ENCODE data around the gene KICS2. TPM values are rescaled to one million over a fixed set of nuclear protein-coding genes. Genes with fewer than 3 reads are reported as not detected.

KICS2 gene
- total and polyA plus RNA-seq, 2 donors (not counting 3 experiments of a cell fraction or from before 2014, with no cell fraction given) = 1.6 to 3.2 TPM

DNA sequence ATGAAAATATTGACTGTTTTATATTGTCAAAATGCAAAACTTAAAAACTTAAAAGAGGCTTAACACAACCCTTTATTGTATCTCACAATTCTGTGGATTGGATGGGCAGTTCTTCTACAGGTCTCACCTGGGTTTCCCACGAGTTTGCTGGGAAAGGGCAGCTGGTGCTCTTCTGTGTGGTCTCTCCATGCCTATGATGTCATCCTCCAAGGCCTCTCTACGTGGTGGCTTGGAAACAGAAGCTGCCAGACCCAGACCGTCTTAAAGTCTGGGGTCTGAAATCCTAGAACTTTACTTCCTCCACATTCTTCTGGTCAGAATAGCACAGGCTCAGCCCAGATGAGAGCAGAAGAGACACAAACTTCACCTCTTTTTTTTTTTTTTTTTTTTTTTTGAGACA lies 36.5 kb upstream of the KICS2 start:
- CTCF ChIA-PET = interaction anchor here (0.7 to 5.7 kb wide), 5 partner anchors 73 to 434 kb away, joined by 3 to 146 read pairs (median 7); no protein-coding TSS in a partner anchor
- intact Hi-C loops (cut with micrococcal nuclease) = loop anchor here (5.0 kb wide), 3 partner anchors 134 to 836 kb away; partner anchors contain the start of gene C12orf56
- FAIRE-seq = no peak

More for the DNA sequence above, 36.5 kb upstream of the KICS2 start:
- POLR2A ChIA-PET = no interaction called here
- Histone ChIP-seq H3K4me1 (ENCODE audit: control insufficient read depth, extremely low read depth, insufficient read depth, low read length) (no peaks in the 10 kb centered on the region), H3K27ac (ENCODE audit: insufficient read depth, low read depth, low read length) (no peak overlapping the region), H3K79me2 (ENCODE audit: control insufficient read depth, insufficient read depth, low read length) (no peaks in the 10 kb centered on the region), H3K9me3 (replicated peaks; ENCODE audit: control insufficient read depth, insufficient read depth, low read length) (no peaks in the 10 kb centered on the region), H3K4me2 (ENCODE audit: insufficient read depth, low read length) (no peak overlapping the region), H3K27me3 (ENCODE audit: control insufficient read depth in 2 of 2, insufficient read depth in 2 of 2, low read length in 2 of 2) (no peaks in the 10 kb centered on the region), H2AFZ (ENCODE audit: low read depth, low read length) (no peak overlapping the region), H3K4me3 (replicated peaks in 1 of 3; ENCODE audit: insufficient read depth in 1 of 3, low read depth in 1 of 3, low read length in 3 of 3) (no peak overlapping the region), H4K20me1 (replicated peaks; ENCODE audit: control insufficient read depth, extremely low read depth, insufficient read depth, low read length) (no peaks in the 10 kb centered on the region), H3K9me1 (replicated peaks; ENCODE audit: control insufficient read depth, extremely low read depth, insufficient read depth, low read length) (no peaks in the 10 kb centered on the region), H3K9ac (replicated peaks; ENCODE audit: extremely low read depth, insufficient read depth, low read length) (no peak overlapping the region), H3K36me3 (ENCODE audit: control insufficient read depth in 2 of 2, extremely low read depth in 1 of 2, insufficient read depth in 2 of 2, low read length in 2 of 2) (no peaks in the 10 kb centered on the region)
- no TSS peak for BruUV-seq (replicated peaks)
- DNase-seq (ENCODE audit: low read depth, low spot score) = no peak
- dilution Hi-C loops (cut with MboI; ENCODE audit: extremely low pct_ligation_motif_present, low sequenced_read_pairs) = no loop called here
- TF ChIP-seq POLR2AphosphoS5 (IDR thresholded peaks at IDR 0.05; ENCODE audit: insufficient read depth, low read depth, low read length) (no peak), GATA2 (IDR thresholded peaks at IDR 0.05; ENCODE audit: insufficient read depth, insufficient read length, low read depth, low read length) (no peak), CTCF (IDR thresholded peaks at IDR 0.05; ENCODE audit: extremely low read depth in 1 of 2, insufficient read depth in 1 of 2, low read depth in 1 of 2, low read length in 2 of 2) (no peak), MYC (IDR thresholded peaks at IDR 0.05; ENCODE audit: low read depth, low read length) (no peak), JUN (IDR thresholded peaks at IDR 0.05; ENCODE audit: borderline replicate concordance, insufficient read depth, insufficient read length, low read depth) (no peak), MAX (IDR thresholded peaks at IDR 0.05; ENCODE audit: insufficient read depth, insufficient read length) (no peak), EZH2 (IDR thresholded peaks at IDR 0.05; ENCODE audit: borderline replicate concordance, low read depth, low read length, severe bottlenecking) (no peak), FOS (IDR thresholded peaks at IDR 0.05; ENCODE audit: borderline replicate concordance, insufficient read depth, low read length) (no peak), POLR2A (IDR thresholded peaks at IDR 0.05; ENCODE audit: low read depth, low read length) (no peak)

Data from endothelial cell of umbilical vein (primary cell).